CD4-positive, alpha-beta T cell treated with Interleukin-15 for 4 hours (primary cell): ENCODE data around the gene AICDA.
A peak's percentile ranks its signal among the peaks of the same experiment; 100 is the strongest.
"Not testable (repeated sequence)": the region's sequence is repeated elsewhere in the genome, so short reads cannot be mapped to it uniquely, and the experiment has no call there.

Experiments used
- DNase-seq: peaks from one replicate; pipeline ENCODE4 v3.0.0-alpha.2; 2020; ENCODE audit warnings: low spot score

AICDA gene

DNA sequence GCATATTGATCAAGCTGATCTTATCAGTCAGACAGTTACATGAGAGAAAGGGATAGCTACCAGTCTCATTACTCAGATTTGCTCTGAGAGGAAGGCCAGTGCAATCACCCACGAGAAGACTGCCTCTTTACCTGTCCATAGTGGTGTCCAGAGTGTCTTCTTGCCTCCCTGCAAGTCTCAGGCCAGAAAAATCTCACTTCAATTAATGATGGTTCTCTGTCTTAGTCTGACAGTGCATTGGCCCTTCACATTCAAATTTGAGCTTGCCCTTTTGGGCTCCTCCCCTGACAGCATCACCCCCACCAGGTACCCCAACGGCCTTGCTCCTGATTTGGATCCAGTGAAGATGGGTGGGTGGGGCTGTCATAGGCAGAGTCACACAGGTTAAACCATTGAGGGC lies at the start of gene AICDA:
TSS of gene AICDA (minus strand) at position 231 of the 400 bp plus-strand sequence. CDS start at position 139, 92 bp downstream.
- no peak for DNase-seq

DNA sequence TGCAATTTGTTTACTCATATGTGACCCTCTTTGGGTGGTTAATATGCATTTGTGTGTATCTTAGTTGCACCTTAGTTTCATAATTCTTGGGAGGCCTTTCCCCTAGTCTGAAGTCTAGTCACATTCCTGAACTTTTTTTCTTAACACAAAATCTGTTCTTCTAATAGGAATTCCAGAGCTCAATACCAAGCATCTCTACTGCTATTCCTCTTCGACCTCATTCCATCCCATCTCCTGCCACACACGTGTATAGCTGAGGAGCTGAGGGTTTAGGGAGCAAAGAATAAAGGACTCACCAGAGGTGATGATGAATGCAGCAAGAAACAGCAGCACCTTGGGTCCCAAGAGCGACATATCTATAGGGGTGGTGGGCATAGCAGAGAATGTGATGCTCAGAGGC lies 49.1 kb upstream of the AICDA start:
- DNase-seq = no peak

DNA sequence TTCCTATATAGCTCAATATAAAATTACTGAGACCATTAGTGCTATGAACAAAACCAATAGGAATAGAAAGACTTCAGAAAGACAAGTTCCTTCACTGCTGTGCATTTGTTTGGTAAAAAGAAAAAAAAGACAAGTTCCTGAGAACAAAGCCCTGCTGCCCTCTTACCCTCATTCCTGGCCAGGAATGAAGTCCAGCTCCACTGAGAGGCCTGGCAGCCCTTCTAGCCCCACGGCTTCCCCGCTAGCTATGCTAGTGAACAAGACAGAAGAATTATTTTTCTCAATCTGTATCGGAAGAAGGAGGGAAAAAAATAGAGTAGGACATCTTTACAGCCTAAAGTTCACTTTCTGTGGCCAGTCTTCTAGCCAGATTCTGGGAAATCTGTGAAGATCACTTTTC lies 48.4 kb upstream of the AICDA start:
- no peak for DNase-seq

DNA sequence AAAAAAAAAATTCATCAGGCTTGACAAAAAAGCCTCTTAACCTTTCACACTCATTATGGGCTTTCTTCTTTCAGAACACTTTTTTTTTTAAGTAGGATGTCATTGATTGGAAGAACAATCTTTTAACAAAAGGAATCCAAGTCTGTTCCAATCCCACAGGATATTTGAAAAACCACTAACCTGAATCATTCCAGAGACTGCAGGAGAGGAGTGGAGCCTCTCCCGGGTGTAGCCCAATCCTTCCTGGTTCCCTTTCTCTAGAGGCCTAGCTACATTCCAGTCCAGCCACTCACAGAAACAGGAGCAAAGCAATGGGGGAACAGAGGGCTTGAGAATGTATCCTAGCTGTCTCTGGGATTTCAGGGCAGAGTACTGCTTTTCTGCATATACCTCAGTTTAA lies 45.7 kb upstream of the AICDA start:
- no peak for DNase-seq

DNA sequence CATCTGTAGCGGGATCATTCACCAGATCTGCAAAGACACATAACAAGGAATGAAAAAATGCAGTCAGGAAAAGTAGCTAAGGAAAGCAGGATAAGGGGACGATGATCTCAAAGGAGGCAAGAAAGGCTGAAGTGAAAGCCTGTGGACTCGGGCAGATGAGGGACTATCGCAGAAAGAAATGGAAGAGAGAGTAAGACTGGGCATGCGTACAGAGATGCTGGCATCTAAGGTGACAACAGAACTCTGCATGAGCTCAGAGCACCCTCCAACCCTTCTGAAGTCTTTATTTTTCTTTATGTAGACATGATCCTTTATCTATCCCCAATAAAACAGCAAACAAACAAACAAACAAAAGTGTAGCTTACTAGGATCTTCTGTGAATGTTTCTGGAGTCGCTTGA lies 42.8 kb upstream of the AICDA start:
- no peak for DNase-seq

DNA sequence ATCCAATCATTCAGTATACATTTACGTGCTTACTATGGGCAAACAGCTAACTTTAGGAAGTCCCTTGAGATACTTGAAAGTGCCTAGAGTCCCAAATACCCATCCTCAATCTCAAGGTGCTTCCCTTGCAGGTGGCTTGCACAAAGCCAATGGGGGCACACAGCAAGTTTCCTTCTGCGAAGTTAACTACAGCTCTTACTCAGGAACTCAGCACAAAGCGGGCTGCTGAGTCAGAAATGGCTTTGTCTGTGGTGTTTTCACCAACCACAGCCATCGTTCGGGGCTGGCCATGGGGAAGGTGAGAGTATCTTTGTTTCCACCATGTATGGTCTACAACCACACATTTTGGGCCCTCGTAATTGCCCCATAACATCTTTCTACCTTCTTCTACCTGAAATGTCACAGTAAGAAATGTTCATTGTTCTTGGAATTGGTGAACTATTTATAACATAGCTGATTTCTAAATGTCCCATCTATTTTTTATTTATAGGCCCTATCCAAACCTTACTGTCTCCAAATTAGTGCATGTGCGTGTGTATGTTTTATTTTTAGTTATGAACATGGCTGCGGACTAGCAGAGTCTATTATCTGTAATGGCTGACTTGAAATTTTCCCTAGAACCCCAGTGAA lies 36.0 kb upstream of the AICDA start:
- DNase-seq = peak; percentile 48

DNA sequence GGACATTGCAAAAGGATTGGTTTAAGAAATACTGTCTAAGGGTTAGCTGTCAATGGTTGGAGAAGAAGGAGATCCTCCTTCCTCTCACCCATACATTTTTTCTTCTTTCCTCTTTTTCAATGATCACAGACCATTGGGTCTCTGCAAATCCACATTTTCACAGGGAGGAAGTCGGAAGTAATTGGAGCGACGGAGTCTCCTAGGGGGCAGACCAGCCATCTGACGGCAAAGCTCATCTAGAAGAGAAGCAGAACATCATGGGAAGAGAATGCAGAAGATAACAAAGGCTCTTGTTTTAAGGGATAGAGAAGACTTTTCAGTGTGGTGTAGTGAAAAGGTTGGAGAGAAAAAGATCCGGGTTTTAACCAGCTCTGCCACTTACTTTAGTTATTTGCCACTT lies 35.3 kb upstream of the AICDA start:
- DNase-seq = no peak

DNA sequence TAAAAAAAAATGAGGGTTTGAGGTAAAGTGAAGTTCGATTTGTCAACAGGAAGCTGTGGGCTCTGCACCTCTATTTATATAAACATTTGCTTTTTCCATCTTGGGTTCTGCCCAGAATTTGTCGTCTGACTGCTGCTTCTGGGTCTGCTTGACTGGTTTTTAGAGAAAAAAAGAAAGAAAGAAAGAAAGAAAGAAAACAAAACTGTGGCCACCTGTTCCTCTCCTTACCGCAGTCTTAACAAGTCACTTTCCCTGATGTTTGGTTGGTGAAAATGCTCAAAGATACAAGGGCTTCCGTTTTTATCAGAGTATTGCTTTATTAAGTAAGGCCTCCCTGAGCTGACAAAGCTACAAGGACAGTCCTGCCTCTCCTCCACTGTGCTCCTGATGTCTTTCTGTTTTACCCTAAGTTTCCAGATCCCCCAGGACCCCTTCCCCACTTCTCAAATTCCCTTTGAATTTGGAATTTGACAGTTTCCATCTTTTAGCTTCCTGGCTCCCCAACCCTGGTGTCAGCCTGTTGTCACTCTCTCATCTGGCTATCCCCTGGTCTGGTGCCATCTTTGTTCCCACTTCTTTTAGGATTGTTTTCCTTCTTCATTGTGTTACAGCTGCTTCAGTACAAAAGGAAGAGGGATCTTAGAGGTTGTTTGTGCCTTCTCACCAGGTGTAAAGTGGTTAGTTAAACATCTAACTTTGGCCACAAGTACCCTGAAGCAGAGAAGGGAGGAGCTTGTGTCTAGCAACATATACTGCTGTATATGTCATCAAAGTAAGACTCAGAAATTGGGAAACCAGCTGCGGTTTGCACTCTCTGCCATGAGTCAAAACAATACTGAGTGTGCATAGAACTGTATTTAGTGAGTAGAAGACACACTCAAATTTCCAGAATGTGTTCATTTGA lies 31.9 kb upstream of the AICDA start:
- peak; percentile 70 for DNase-seq

DNA sequence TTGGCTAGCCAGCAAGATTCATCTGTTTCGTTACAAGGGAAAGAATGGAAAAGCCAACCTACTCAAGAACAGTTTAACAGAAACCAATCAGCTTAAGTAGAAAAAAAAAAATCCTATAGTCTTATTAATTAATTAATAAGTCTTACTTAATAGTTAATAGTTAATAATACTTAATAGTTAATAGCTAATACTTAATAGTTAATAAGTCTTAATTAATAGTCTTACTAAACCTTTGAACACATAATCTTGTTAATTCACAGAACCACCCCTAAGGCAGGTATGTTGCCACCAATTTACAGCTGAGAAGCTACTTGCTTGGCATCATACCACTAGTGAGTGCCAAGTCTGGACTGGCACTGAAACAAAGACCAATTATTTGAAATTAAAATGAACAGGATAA lies 30.1 kb upstream of the AICDA start:
- DNase-seq = no peak

DNA sequence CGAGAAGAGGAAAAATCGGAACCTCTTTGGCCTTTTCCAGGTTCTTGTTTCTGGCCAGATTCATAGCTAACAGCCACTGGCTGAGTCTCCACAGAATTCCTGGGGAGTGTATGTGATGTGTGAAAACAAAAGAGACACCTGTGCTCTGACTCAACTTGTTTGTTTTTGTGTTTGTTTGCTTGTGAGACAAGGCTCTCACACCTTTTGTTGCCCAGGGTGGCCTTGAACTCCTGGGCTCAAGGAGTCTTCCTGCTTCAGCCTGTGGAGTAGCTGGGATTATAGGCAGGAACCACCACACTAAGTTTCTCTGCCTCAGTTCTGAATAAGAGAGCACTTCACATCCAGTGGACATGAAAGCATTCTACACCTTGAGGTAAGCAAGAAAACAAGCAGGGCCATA lies 27.3 kb upstream of the AICDA start:
- DNase-seq = no peak

DNA sequence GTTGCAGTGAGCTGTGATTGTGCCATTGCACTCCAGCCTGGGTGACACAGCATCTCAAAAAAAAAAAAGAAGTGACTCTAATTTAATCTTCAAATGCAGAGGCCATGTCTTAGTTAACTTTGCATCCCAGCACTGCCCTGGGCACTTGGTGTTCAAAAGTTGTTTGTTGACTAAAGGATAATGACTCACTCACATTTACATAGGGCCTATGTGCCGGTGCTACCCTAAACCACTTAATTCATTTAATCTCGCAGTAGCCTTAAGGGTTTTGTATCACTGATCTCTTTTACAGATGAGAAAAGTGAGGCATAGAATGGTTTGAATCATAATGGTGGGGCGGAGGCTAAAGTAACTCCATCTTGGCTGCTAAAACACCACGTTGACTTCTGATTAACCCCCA lies 26.3 kb upstream of the AICDA start:
- no peak for DNase-seq

DNA sequence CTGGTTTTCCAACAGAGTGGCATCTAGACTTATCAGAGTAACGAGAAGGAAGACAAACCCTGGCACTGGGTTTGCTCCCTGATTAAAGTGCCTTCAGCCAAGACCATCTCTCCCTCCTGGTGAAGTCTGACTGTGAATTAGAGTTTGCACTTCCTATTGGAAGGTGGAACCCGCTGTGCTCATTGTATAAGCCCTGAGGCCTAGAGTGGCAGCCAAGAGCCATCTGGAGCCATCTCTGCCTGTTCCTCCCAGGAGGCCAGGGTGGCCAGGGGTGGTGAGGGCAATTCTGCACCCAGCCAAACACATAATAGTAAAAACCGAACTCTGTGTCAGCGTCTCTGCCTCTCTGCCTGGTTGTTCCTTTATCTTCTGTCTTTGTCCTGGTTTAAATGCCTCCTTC lies 25.0 kb upstream of the AICDA start:
- no peak for DNase-seq

DNA sequence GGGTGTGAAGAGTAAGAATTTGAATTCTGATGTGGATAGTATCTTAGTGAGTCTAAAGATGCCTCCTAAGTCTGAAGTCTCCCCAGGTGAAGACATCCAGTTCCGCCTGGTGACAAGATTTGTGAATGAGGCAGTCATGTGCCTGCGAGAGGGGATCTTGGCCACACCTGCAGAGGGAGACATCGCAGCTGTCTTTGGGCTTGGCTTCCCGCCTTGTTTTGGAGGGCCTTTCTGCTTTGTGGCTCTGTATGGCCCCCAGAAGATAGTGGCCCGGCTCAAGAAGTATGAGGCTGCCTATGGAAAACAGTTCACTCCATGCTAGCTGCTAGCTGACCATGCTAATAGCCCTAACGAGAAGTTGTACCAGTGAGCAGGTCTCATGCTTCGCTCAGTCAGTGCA lies 24.6 kb upstream of the AICDA start:
- DNase-seq = no peak

DNA sequence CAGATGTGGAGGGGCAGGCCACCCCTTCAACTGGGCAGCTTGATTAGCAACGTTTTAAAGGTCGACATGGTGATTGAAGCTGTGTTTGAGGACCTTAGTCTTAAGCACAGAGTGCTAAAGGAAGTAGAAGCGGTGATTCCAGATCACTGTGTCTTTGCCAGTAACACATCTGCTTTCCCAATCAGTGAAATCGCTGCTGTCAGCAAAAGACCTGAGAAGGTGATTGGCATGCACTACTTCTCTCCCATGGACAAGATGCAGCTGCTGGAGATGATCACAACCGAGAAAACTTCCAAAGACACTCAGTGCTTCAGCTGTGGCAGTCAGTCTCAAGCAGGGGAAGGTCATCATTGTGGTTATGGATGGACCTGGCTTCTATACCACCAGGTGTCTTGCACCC lies 23.9 kb upstream of the AICDA start:
- DNase-seq = no peak

DNA sequence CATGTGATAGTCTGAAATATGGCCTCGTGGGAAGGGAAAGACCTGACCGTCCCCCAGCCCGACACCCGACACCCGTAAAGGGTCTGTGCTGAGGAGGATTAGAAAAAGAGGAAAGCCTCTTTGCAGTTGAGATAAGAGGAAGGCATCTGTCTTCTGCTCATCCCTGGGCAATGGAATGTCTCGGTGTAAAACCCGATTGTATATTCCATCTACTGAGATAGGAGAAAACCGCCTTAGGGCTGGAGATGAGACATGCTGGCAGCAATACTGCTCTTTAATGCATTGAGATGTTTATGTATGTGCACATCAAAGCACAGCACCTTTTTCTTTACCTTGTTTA lies 23.3 kb upstream of the AICDA start:
- DNase-seq = not testable (repeated sequence)

DNA sequence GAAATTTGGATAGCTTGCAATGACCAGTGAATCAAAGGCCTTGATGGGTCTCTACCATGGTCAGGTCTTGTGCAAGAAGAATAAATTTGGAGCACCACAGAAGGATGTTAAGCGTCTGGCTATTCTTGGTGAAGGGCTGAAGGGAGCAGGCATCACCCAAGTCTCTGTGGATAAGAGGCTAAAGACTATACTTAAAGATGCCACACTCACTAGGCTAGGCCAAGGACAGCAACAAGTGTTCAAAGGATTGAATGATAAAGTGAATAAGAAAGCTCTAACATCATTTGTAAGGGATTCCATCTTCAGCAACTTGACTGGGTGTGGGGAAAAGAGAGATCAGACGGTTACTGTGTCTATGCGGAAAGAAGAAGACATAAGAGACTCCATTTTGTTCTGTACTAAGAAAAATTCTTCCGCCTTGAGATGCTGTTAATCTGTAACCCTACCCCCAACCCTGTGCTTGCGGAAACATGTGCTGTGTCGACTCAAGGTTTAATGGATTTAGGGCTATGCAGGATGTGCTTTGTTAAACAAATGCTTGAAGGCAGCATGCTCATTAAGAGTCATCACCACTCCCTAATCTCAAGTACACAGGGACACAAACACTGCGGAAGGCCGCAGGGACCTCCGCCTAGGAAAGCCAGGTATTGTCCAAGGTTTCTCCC lies 22.8 kb upstream of the AICDA start:
- not testable (repeated sequence) for DNase-seq

DNA sequence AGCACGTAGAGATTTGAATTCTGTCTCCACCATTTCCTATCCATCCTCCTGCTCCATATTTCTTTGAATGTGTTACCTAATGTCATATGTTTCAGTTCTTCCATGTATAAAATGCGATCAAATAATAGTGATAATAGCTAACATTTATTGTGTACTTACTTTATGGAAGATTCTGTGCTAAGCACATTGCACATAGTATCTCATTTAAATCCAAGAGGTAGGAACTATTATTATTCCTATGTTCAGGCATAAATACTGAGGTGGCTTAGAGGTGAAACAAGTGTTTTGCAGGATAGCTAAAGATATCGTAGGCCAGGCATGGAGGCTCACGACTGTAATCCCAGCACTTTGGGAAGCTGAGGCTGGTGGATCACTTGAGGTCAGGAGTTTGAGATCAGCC lies 17.5 kb upstream of the AICDA start:
- no peak for DNase-seq

DNA sequence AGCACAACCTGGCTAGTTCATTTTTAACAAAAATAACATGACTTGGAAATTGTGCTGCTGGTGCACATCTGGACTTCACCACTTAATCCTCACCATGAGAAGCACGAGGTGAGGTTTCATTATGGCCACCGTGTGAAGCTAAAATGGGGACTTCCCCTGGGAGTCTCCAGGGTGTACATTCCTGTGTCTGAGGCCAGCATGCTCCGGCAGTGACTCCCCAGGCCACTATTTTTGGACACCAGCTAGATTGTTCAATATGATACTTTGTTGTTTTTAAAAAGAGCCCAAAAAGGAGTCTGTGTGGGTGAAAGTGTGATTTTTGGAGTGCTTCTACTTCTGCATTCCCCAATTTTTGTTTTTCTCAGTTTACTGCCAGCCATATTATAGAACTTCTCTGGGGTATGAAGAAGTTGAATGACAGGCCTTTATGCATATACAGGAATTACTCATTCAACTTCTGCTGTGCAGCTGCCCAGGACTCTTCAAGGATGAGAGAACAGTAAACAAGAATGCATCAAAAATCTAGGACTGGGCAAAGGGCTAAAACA lies 16.9 kb upstream of the AICDA start:
- no peak for DNase-seq

DNA sequence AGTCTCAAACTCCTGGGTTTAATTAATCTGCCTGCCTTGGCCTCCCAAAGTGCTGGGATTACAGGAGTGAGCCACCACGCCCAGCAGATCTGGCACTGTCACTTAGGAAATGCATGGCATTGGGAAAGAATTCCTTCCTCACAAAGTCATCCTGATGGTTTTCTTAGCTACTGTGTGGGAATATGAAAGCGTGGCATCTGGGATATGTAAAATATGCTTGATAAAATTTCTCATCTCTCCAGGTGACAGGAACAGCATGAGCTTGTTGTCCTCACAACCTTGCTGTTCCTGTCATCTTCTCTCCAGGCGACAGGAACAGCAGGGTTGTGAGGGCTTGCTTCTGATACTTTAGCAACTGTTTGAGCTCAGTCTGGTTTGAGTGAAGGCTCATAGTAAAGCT lies 16.1 kb upstream of the AICDA start:
- DNase-seq = no peak

DNA sequence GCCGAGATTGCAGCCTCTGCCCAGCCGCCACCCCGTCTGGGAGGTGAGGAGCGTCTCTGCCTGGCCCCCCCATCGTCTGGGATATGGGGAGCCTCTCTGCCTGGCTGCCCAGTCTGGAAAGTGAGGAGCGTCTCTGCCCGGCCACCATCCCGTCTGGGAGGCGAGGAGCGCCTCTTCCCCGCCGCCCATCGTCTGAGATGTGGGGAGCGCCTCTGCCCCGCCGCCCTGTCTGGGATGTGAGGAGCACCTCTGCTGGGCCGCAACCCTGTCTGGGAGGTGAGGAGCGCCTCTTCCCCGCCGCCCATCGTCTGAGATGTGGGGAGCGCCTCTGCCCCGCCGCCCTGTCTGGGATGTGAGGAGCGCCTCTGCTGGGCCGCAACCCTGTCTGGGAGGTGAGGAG lies 12.1 kb upstream of the AICDA start:
- DNase-seq = not testable (repeated sequence)

DNA sequence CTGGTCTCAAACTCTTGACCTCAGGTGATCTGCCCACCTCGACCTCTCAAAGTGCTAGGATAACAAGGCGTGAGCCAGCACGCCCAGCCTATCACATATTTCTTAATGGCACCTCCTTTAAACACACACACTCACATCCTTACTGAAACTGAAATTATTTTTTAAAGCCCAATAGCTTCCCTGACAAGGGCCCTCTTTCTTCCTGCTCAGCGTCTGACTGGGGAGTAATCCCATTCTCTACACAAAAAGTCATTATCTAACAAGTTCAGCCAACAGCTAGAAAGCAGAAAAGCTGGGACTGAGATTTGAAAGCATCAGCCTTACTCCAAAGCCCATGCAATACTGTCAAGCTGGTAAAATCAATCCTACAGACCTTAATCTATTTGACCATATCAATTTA lies 10.0 kb upstream of the AICDA start:
- DNase-seq = no peak

DNA sequence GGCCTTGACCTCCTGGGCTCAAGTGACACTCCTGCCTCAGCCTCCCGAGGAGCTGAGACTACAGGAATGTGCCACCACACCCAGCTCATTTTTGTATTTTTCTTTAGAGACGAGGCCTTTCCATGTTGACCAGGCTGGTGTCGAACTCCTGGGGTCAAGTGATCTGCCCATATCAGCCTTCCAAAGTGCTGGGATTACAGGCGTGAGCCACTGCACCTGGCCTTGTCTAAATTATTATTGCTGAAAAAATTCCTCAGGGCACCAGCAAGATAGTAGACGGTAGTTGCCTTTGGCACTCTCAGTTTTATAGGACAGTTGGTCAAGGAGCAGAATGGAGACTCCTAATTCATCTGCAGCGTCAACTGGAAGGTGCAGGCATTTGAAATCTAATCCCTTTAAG lies 2.5 kb upstream of the AICDA start:
- no peak for DNase-seq

DNA sequence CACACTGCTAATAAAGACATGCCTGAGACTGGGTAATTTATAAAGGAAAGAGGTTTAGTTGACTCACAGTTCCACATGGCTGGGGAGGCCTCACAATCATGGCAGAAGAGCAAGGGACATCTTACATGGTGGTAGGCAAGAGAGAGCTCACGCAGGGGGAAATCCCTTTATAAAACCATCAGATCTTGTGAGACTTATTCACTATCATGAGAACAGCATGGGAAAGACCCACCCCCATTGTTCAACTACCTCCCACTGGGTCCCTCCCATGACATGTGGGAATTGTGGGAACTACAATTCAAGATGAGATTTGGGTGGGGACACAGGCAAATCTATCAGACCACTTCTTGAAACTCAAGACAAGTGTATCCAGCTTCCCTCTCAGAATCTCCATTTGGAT lies 1.2 kb upstream of the AICDA start:
- DNase-seq = not testable (repeated sequence)
